CD4-positive, alpha-beta T cell treated with Interleukin-10 for 1 hour (primary cell): Measurements from ENCODE around the gene SPTBN5.

Experiments
- DNase-seq: peaks from one replicate; pipeline ENCODE4 v3.0.0-alpha.2; 2020

Gene SPTBN5

GRCh38 chr15:41882689-41883483, 11.0 kb downstream of the SPTBN5 start:
- no peak for DNase-seq

- no peak for DNase-seq
These were observed 11.7 kb downstream of the SPTBN5 start for GRCh38 chr15:41881920-41882688.

GRCh38 chr15:41881550-41881919, 12.3 kb downstream of the SPTBN5 start:
- no peak for DNase-seq

- no peak for DNase-seq
These were observed 12.8 kb downstream of the SPTBN5 start for GRCh38 chr15:41881086-41881485.

- DNase-seq: no peak
These were observed 13.5 kb downstream of the SPTBN5 start for GRCh38 chr15:41880156-41880877.

- no peak for DNase-seq
These were observed 14.5 kb downstream of the SPTBN5 start for GRCh38 chr15:41879321-41879845.

GRCh38 chr15:41878355-41878699, 15.5 kb downstream of the SPTBN5 start:
- no peak for DNase-seq

- DNase-seq: no peak
These were observed 16.1 kb downstream of the SPTBN5 start for GRCh38 chr15:41877631-41878354.

- DNase-seq: no peak
These were observed 17.2 kb downstream of the SPTBN5 start for GRCh38 chr15:41876689-41877088.

GRCh38 chr15:41876007-41876406, 17.8 kb downstream of the SPTBN5 start:
- DNase-seq: no peak

GRCh38 chr15:41874736-41875135, 19.1 kb downstream of the SPTBN5 start:
- no peak for DNase-seq

GRCh38 chr15:41873711-41874110, 20.1 kb downstream of the SPTBN5 start:
- DNase-seq: no peak

- no peak for DNase-seq
These were observed 21.6 kb downstream of the SPTBN5 start for GRCh38 chr15:41872166-41872747.

GRCh38 chr15:41871175-41871905, 22.5 kb downstream of the SPTBN5 start:
- no peak for DNase-seq

GRCh38 chr15:41870689-41871081, 23.2 kb downstream of the SPTBN5 start:
- peak; percentile 58 for DNase-seq

- DNase-seq: no peak
These were observed 23.8 kb downstream of the SPTBN5 start for GRCh38 chr15:41869770-41870688.

GRCh38 chr15:41868321-41868720, 25.5 kb downstream of the SPTBN5 start:
- DNase-seq: no peak

- no peak for DNase-seq
These were observed 26.8 kb downstream of the SPTBN5 start for GRCh38 chr15:41866872-41867579.

GRCh38 chr15:41866263-41866703, 27.6 kb downstream of the SPTBN5 start:
- DNase-seq: no peak
